Hematopoietic multipotent progenitor cell treated with erythropoietin and hydrocortisone succinate and interleukin-3 and kit ligand, for 4 days (in vitro differentiated cells): ENCODE data around the gene FAM3C.
"Not testable (repeated sequence)": the region's sequence is repeated elsewhere in the genome, so short reads cannot be mapped to it uniquely, and the experiment has no call there.

Source experiments
- DNase-seq: peaks from one replicate; pipeline ENCODE4 v3.0.0-alpha.2; 2015

FAM3C gene

DNA sequence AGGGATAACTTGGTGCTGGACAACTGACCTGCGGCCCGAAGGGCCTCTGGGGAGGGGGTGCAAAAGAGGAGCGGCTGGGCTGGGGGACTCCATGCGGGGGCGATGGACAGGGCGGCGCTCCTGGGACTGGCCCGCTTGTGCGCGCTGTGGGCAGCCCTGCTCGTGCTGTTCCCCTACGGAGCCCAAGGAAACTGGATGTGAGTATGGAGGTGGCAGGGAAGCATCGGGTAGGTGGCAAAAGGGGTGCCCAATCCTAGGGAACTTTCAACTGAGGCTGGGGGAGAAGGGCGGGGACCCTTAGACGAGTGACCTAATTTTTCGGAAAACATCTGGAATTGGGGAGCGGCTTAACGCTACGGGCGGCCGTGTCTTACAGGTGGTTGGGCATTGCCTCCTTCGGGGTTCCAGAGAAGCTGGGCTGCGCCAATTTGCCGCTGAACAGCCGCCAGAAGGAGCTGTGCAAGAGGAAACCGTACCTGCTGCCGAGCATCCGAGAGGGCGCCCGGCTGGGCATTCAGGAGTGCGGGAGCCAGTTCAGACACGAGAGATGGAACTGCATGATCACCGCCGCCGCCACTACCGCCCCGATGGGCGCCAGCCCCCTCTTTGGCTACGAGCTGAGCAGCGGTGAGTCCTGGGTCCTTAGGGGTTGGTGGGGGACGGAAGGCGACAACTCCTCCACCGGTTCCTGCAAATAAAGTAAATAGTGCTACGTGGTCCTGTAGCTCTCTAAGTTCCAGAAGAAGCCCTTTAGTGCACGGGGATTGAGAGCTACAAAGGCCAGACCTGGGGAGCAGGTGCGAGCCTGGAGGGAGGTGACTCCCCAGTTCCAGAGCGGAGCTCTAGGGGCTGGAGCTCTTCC lies 66.7 kb downstream of the FAM3C start:
- DNase-seq = peak; percentile 37

- DNase-seq = peak; percentile 4
These were observed 67.5 kb downstream of the FAM3C start, which contains the start of gene WNT16 for GRCh38 chr7:121328508-121329190. TSS of gene WNT16 (plus strand) at chr7:121329000. CDS start at chr7:121329293, 293 bp downstream.

DNA sequence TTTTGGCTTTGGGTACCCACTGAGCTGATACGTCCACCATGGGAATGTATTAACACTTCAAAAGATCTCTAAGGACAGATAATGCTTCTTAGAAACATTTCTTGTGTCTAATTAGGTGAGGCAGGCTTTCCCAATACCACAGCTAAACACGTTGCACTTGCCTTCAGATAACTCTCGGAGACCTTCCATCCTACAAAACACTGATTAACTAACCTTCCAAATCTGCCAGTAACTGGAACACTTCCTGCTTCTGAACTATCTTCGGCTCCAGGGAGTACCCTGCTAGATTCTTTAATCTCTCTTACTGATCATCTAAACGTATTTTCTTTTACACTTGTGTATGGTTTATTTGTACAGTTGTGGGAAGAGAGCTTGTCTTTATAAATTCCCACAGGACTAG lies 68.4 kb downstream of the FAM3C start:
- no peak for DNase-seq

DNA sequence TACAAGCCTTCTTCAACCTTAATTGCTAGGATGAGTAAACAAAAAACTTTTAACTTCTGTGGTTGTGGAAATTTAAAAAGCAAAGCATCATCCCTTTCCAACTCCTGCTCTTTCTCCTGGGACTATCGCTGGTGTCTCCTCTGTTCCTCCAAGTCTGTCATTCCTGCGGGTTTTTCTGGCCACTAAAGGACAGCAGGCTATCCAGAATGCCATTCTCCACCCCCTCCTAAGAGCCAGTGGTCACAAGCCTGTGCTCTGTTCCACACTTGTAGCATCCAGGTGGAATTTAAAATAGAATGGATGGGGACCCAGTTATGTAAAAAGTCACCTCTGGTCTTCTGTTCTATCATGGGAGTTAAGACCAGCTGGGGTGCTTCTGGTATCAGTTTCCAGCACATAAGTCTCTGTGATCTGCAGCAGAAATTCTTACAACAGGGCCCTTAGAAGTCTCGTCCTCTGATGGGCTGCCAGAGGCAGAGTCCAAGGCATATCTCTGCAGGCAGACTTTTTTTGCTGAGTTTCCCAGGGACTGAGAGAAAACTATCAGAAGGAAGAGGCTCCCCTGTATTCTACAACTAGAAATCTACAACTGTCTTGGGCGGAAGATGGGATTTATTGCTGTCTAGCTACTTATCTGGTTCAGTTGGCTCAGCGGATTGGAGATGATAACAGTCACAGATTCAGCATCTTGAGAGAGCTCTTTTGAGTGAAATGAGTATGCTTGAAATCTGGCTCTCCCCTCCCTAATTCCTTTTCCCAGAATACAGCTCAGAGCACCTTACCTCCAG lies 72.4 kb downstream of the FAM3C start:
- DNase-seq = no peak

DNA sequence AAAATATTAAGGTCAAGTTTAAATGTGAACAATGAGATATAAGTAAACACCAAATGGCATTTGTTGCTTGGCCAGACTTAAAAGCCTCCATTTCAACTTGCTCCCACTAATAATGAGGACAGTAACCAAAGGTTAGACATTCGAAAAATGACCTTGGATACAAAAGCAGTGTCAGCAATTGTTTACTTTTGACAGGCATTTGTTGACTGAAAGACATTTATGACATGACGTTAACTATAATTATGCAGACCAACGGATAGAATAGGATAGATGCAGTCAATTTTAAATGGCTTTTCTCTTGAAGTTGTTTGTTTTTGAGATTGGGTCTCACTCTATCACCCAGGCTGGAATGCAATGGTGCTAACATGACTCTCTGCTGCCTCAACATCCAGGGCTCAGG lies 73.6 kb downstream of the FAM3C start:
- no peak for DNase-seq

GRCh38 chr7:121315170-121315569 lies 80.9 kb downstream of the FAM3C start:
- not testable (repeated sequence) for DNase-seq

DNA sequence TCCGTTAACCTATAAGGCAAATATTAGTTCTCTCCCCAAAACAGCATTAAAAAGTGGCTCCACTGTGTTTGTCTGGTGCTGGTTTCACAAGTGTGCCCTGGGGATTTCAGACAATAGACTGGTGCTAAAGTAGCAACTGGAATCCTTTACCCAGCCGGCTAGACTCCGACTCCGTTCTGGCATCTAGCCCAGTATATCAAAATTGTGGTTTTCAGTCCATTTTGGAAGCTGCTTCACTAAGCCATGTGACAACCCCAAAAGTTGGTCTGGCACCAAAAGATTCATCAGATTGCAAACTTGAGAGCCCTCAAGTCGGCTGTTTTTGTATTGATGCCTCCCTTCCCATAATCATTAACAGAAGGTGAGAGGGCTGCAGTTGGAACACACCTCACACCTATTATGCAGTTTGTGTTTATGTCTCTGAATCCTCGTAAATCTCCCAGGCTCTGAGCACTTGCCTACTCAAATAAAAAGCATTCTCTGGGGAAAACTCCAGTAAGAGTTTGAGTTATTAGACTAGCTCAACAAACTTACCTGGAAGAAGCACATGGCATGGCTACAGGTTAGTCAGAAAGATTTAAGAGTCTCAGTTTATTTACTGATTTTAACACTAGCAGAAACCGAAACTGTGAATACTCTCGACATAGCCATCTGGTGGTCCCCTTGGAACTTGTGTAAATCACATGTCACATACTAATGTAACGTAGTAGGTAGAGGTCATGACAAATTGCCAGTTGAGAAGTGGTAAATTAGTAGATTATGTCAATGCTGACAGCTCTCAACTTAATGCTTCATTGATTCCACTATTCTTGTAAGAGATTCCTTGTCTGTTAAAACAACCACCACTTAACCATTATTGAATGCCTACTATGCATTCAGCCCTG lies 82.1 kb downstream of the FAM3C start:
- peak; percentile 6 for DNase-seq

- no peak for DNase-seq
These were observed 82.8 kb downstream of the FAM3C start for GRCh38 chr7:121313220-121313792.

DNA sequence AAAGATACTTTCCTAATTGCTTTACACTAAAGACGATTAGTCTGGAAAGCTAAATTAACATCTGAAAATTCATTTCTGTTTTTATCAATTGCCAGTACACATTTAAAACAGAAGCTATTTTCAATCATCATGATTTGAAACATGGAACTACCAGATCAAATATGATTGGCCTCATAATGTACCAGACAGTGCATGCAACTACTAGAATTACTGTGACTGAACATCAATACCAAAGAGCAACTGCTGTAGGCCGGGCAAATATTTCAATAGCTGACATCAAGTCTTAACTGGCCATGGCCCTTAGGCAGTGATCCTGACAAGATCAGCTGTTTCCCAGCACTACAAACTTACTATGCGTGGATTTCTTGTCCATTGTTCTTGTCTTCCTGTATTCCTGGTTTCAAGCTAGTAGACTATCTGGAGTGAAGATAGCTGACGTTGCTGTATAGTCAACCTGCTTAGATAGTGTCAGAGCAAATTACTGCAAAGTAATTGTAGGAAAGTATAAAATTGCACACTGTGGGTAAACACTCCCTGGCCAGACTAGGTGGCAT lies 89.0 kb downstream of the FAM3C start:
- no peak for DNase-seq

GRCh38 chr7:121306565-121306964 lies 89.5 kb downstream of the FAM3C start:
- no peak for DNase-seq

GRCh38 chr7:121305109-121305508 lies 91.0 kb downstream of the FAM3C start:
- no peak for DNase-seq

DNA sequence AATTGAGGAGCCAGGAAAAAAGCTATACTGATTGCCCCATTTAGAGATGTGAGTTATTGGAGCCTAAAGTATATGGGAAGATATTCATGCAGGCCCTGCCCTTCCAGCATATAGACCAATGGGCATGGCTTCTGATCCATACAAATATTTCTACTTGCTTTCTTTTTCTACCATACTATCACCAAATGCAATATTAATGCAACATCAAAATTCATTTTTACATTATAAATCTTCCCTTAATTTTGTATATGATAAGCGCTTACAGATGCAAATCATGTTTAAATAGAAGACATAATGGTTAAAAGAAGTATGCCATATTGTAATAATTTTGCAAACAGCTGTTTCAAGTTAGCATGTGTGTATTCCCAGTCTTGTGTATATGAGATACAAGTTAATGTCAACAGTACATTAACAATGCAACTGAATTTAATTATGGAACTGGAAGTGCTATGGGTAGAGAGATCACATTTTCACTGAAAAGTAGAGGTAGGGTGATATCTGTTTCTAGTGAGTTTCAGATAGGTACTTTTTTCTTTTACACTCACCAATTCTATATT lies 91.9 kb downstream of the FAM3C start:
- DNase-seq = no peak

DNA sequence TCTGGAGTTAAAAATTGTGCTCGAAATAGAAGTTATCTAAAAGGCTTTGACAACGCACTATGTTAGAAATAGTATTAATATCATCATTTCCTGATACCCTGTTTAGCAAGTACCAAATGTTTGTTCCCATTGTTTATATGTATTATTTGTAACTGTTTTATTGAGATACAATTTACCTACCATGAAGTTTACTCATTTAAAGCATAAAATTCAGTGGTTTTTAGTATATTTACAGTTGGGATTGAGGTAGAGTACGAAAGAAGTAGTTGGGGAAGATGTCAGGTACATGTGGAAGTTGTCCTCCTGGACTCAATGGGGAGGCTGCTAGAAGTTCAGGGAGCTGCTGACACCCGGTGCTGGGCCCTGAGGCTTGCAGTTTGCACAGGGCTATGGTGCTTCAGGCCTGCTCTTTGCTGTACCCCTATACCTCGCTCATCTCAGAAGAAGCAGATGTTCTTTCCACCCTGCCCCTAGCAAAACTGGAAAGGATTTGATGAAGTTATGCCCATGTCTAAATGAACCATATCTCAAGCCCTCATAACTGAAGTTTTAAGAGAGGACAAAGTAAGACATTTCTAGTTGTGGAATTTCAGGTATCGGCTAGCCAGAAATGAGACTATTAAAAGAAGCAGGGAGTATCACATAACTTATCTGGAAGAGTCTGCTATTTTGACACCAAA lies 92.5 kb downstream of the FAM3C start:
- no peak for DNase-seq

DNA sequence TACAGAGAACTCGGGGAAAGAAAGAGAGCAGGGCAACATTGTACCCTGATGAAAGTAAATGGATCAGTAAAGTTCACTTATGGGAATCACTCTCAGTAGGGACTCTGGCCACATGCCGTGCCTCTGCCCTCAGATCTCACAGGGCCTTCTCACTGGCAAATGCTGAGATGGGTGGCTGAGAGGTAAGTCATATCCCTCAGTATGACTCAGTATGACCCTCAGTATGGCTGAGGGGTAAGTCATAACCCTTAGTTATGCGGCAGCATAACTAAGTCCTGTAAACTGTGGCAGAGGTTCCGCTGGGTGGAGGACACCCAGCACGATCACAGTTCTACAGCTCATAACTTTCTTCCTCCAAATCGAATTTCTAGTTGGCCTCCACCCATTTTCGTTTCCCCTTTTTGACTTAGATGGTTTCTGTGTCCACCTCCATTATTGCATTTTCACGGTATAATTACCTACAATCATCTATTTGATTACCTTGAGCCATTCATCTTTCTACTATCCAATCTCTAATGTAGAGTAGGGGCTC lies 93.8 kb downstream of the FAM3C start:
- DNase-seq = no peak

DNA sequence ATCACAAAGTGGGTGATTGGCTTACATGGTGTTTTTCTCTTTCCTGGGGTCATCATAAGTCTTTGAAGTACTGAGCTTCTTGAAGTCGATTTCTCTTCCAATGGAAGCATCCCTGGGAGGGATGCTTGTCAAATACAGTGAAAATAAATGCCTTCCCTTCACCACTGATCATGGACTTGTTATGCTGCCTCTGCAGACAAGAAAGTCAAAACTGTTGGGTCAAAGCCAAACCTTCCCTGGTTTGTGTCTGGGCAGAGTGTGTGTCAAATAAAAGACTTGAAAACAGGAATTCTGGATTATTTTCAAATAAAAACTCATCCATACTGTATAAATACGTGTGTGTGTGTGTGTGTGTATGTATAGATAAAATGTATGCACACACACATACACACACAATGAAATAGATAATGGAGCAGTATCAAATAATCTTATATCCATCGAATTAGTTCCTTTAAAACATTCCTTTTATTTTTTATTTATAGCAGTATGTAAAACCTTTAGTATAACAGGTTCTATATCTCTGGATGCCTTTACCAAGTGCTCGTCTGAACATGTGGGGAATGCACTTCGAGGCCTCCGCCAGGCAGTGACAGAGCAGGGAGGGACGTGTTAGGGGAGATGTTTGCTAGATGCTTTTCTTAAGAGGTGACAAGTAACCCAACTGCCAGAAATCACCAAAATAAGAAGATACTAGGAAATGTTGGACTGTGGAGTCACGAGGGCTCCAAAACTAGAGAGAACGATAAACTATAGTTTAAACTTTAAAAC lies 94.5 kb downstream of the FAM3C start:
- no peak for DNase-seq

GRCh38 chr7:121300685-121301420 lies 95.3 kb downstream of the FAM3C start:
- no peak for DNase-seq
